Neural cell (in vitro differentiated cells): ENCODE data around the gene ZNF608. TPM values are rescaled to one million over a fixed set of nuclear protein-coding genes. Genes with fewer than 3 reads are reported as not detected.

Source experiments
- H2AFZ ChIP-seq: fragments of 200-600, 300-800 bp; sonication (generic), shearing (Covaris generic); 2 replicates; pipeline ENCODE4 v1.6.0; 2014; ENCODE audit warnings: low read depth, mild to moderate bottlenecking, antibody characterized with exemption, low read length, moderate library complexity
- H3F3A ChIP-seq: fragments of 200-600 bp; shearing (Covaris generic); 2 replicates; pipeline ENCODE4 v1.6.1; 2016; ENCODE audit warnings: mild to moderate bottlenecking, moderate library complexity, mixed read lengths, antibody characterized with exemption, low read length; ENCODE audit not compliant: insufficient read depth, poor library complexity, severe bottlenecking
- H3K27ac ChIP-seq: fragments of 200-600, 300-800 bp; sonication (generic), shearing (Covaris generic); 2 replicates; pipeline ENCODE4 v1.5.1; 2014; ENCODE audit warnings: mild to moderate bottlenecking, low read length, moderate library complexity
- H3K27me3 ChIP-seq: fragments of 300-800, 200-600 bp; sonication (generic), shearing (Covaris generic); 2 replicates; pipeline ENCODE4 v1.6.0; 2014; ENCODE audit warnings: mild to moderate bottlenecking, low read depth, low read length, moderate library complexity; ENCODE audit not compliant: insufficient read depth
- H3K36me3 ChIP-seq: fragments of 300-800, 200-600 bp; sonication (generic), shearing (Covaris generic); 2 replicates; pipeline ENCODE4 v1.5.1; 2014; ENCODE audit warnings: mild to moderate bottlenecking, antibody characterized with exemption, low read length, moderate library complexity; ENCODE audit not compliant: insufficient read depth
- H3K4me2 ChIP-seq: fragments of 300-800, 200-600 bp; sonication (generic), shearing (Covaris generic); 2 replicates; pipeline ENCODE4 v1.6.0; 2014; ENCODE audit warnings: mild to moderate bottlenecking, low read length
- H3K4me3 ChIP-seq: fragments of 300-800, 200-600 bp; sonication (generic), shearing (Covaris generic); 2 replicates; pipeline ENCODE4 v1.5.1; 2014; ENCODE audit warnings: mild to moderate bottlenecking, low read length, moderate library complexity
- H3K79me2 ChIP-seq: fragments of 200-600 bp; shearing (Covaris generic); replicated peaks from 2 replicates; pipeline ENCODE4 v1.6.0; 2014; ENCODE audit warnings: mild to moderate bottlenecking, low read length, moderate library complexity; ENCODE audit not compliant: insufficient read depth
- H3K9ac ChIP-seq: fragments of 300-800, 200-600 bp; sonication (generic), shearing (Covaris generic); 2 replicates; pipeline ENCODE4 v1.6.1; 2016; ENCODE audit warnings: mild to moderate bottlenecking, low read length, mixed read lengths
- H3K9me2 ChIP-seq: fragments of 200-600 bp; shearing (Covaris generic); 2 replicates; pipeline ENCODE4 v1.6.1; 2016; ENCODE audit warnings: mild to moderate bottlenecking, low read length, mixed read lengths; ENCODE audit not compliant: insufficient read depth
- H3K9me3 ChIP-seq: fragments of 200-600, 300-800 bp; sonication (generic), shearing (Covaris generic); 2 replicates; pipeline ENCODE4 v1.6.1; 2016; ENCODE audit warnings: mild to moderate bottlenecking, mixed run types, low read length, moderate library complexity, mixed read lengths
- H4K20me1 ChIP-seq: fragments of 200-600 bp; shearing (Covaris generic); 2 replicates; pipeline ENCODE4 v1.6.1; 2016; ENCODE audit warnings: mild to moderate bottlenecking, mixed run types; ENCODE audit not compliant: insufficient read depth
- EP300 ChIP-seq: fragments of 450-650 bp; conservative IDR thresholded peaks from 2 replicates; pipeline ENCODE4 v1.6.1; 2014; ENCODE audit warnings: antibody characterized with exemption, mild to moderate bottlenecking, moderate library complexity; ENCODE audit not compliant: poor library complexity, severe bottlenecking
- EZH2 ChIP-seq: fragments of 200-600, 300-800 bp; shearing (Covaris generic), sonication (generic); IDR thresholded peaks from 2 replicates; pipeline ENCODE4 v1.6.1; 2014; ENCODE audit warnings: antibody characterized with exemption, low read length, borderline replicate concordance, mild to moderate bottlenecking; ENCODE audit not compliant: insufficient read depth, poor library complexity, severe bottlenecking
- MXI1 ChIP-seq: fragments of 450-650 bp; conservative IDR thresholded peaks from 2 replicates; pipeline ENCODE4 v1.6.1; 2014; ENCODE audit warnings: antibody characterized with exemption, mild to moderate bottlenecking; ENCODE audit not compliant: poor library complexity, severe bottlenecking
- POLR2AphosphoS5 ChIP-seq: IDR thresholded peaks from 2 replicates; pipeline ENCODE4 v1.6.1; 2012
- RAD21 ChIP-seq: fragments of 450-650 bp; conservative IDR thresholded peaks from 2 replicates; pipeline ENCODE4 v1.6.1; 2014; ENCODE audit warnings: antibody characterized with exemption, mild to moderate bottlenecking, moderate library complexity
- SMC3 ChIP-seq: fragments of 450-650 bp; conservative IDR thresholded peaks from 2 replicates; pipeline ENCODE4 v1.6.1; 2014; ENCODE audit warnings: antibody characterized with exemption, mild to moderate bottlenecking, moderate library complexity; ENCODE audit not compliant: poor library complexity
- TAF1 ChIP-seq: IDR thresholded peaks from 2 replicates; pipeline ENCODE4 v1.6.1; 2012; ENCODE audit warnings: low read depth
- polyA plus RNA-seq: library from polyadenylated mRNA; depleted of rRNA; stranded (reverse); fragments of >200 nt; gene quantifications from 2 replicates; pipeline ENCODE4 v1.2.3, GENCODE V29; 2014
- TF ChIP-seq, protein P1 (sequence below): IDR thresholded peaks from 2 replicates; pipeline ENCODE4 v1.6.1; 2012; ENCODE audit warnings: borderline replicate concordance
- TF ChIP-seq, protein P2 (sequence below): fragments of 450-650 bp; IDR thresholded peaks from 2 replicates; pipeline ENCODE4 v1.5.1; 2014; ENCODE audit warnings: antibody characterized with exemption, mild to moderate bottlenecking, moderate library complexity; ENCODE audit not compliant: poor library complexity, severe bottlenecking

ZNF608 gene
- polyA plus RNA-seq, 1 donor from 2014 or later = 32.4 TPM

DNA sequence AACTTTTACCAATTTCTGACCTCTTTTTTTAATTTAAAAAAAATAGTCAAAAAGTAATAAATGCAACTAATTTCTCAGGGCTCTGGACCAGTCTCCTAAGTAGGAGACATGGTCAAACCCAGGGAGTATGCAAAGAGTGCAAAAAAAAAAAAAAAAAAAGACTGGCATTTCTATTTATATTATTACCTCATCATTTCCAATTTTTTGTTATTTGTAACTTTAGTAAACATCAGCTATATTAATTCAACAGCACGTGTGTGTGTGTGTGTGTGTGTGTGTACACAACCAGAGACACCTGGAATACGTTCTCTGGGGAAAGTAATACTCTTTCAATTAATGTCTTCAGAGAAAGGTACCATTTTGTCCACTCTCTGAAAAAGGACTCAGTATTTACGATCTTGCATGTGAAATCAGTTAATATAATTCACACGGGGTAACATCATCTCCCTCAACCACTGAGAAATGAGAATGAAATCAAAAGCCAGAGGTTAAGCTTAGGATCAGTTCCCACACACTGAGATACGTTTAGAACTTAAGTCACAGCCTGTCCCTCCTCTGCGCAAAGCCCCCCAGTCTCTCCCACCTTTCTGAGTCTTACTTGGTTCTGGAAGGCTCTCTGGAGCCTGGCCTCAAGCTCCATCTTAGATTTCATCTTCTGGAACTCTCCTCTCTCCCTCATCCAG, 21.9 kb downstream of the ZNF608 start:
- Histone ChIP-seq H3K27me3 (no peaks in the 10 kb centered on the region), H3K4me3 (no peak overlapping the region), H3K9me3 (no peaks in the 10 kb centered on the region), H4K20me1 (no peaks in the 10 kb centered on the region), H3K36me3 (no peaks in the 10 kb centered on the region), H3K79me2 (peaks cover 100% of the 10 kb centered on the region), H3F3A (no peaks in the 10 kb centered on the region), H2AFZ (no peak overlapping the region), H3K9ac (no peak overlapping the region), H3K27ac (no peak overlapping the region), H3K4me2 (no peak overlapping the region), H3K9me2 (no peaks in the 10 kb centered on the region)
- TF ChIP-seq EZH2 = no peak
- TF ChIP-seq, protein P1, sequence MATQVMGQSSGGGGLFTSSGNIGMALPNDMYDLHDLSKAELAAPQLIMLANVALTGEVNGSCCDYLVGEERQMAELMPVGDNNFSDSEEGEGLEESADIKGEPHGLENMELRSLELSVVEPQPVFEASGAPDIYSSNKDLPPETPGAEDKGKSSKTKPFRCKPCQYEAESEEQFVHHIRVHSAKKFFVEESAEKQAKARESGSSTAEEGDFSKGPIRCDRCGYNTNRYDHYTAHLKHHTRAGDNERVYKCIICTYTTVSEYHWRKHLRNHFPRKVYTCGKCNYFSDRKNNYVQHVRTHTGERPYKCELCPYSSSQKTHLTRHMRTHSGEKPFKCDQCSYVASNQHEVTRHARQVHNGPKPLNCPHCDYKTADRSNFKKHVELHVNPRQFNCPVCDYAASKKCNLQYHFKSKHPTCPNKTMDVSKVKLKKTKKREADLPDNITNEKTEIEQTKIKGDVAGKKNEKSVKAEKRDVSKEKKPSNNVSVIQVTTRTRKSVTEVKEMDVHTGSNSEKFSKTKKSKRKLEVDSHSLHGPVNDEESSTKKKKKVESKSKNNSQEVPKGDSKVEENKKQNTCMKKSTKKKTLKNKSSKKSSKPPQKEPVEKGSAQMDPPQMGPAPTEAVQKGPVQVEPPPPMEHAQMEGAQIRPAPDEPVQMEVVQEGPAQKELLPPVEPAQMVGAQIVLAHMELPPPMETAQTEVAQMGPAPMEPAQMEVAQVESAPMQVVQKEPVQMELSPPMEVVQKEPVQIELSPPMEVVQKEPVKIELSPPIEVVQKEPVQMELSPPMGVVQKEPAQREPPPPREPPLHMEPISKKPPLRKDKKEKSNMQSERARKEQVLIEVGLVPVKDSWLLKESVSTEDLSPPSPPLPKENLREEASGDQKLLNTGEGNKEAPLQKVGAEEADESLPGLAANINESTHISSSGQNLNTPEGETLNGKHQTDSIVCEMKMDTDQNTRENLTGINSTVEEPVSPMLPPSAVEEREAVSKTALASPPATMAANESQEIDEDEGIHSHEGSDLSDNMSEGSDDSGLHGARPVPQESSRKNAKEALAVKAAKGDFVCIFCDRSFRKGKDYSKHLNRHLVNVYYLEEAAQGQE = no peak
- TF ChIP-seq TAF1 = no peak
- no peak for TF ChIP-seq POLR2AphosphoS5
- TF ChIP-seq SMC3 = no peak
- no peak for TF ChIP-seq EP300
- no peak for TF ChIP-seq RAD21
- TF ChIP-seq, protein P2, sequence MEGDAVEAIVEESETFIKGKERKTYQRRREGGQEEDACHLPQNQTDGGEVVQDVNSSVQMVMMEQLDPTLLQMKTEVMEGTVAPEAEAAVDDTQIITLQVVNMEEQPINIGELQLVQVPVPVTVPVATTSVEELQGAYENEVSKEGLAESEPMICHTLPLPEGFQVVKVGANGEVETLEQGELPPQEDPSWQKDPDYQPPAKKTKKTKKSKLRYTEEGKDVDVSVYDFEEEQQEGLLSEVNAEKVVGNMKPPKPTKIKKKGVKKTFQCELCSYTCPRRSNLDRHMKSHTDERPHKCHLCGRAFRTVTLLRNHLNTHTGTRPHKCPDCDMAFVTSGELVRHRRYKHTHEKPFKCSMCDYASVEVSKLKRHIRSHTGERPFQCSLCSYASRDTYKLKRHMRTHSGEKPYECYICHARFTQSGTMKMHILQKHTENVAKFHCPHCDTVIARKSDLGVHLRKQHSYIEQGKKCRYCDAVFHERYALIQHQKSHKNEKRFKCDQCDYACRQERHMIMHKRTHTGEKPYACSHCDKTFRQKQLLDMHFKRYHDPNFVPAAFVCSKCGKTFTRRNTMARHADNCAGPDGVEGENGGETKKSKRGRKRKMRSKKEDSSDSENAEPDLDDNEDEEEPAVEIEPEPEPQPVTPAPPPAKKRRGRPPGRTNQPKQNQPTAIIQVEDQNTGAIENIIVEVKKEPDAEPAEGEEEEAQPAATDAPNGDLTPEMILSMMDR = no peak
- no peak for TF ChIP-seq MXI1

DNA sequence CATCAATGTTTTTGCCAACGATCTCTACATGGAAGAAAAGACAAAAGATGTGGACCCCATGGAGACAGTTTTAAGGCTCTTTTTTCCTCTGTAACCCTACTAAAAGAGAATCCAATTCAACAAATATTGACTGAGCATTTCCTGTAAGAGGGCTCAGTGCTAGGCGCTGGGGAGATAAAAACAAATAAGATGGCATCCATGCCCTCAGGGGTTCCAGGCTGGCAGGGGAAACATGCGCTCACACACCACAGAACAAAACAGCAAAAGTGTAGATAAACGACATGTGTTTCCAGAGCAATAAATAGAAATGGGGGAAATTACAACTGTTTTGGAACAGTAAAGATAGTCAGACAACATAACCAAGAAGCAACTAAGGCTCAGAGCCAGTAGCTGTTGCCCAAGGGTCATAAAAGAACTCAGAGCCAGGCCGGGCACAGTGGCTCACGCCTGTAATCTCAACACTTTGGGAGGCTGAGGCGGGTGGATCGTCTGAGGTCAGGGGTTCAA, 25.2 kb downstream of the ZNF608 start:
- no peak overlapping the region for H3K4me2 ChIP-seq
- H3K36me3 ChIP-seq = no peaks in the 10 kb centered on the region
- no peaks in the 10 kb centered on the region for H3K27me3 ChIP-seq
- no peaks in the 10 kb centered on the region for H3K9me3 ChIP-seq
- H2AFZ ChIP-seq = no peak overlapping the region
- no peaks in the 10 kb centered on the region for H4K20me1 ChIP-seq
- H3K9ac ChIP-seq = no peak overlapping the region
- no peaks in the 10 kb centered on the region for H3K9me2 ChIP-seq
- peaks cover 79% of the 10 kb centered on the region for H3K79me2 ChIP-seq
- no peak for TF ChIP-seq SMC3
- no peak for TF ChIP-seq RAD21
- TF ChIP-seq MXI1 = no peak
- TF ChIP-seq, protein P2 = no peak
- TF ChIP-seq TAF1 = no peak
- no peak for TF ChIP-seq POLR2AphosphoS5
- TF ChIP-seq, protein P1 = no peak
- TF ChIP-seq EP300 = no peak
- H3F3A ChIP-seq = no peaks in the 10 kb centered on the region
- H3K27ac ChIP-seq = no peak overlapping the region
- H3K4me3 ChIP-seq = no peak overlapping the region
